ENCODE results near the gene ADI1.
"Not testable (repeated sequence)": the region's sequence is repeated elsewhere in the genome, so short reads cannot be mapped to it uniquely, and the experiment has no call there.

ADI1 gene

DNA sequence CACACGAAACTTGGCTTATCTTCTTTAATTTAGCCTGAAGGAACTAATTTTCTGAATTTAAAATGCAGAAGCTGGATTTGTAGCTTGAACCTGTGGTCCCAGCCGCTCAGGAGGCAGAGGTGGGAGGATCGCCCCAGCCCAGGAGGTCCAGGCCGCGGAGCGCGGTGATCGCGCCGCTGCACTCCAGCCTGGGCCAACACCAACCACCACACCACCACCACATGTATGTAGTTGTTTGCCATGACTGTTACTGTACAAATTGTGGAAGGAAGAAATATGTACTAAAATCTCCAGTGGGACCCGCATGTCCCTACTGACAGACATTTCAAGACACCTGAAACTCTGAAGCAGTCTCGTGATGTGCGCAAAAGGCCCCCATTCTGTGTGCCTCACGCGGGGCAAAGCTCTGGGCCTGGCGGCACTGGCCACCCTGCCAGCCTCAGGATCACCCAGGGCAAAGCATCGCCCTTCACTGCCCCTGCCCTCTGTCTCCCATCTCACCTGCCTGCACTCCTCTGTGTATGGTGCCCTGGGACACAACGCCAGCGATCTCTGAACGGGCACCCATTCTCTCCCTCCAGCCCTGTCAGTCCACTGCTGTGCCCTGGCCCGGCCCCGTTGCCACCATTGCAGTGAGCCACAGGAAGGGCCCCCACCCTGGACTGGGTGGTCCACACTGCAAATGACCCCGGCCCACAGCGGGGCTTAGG lies 10.1 kb upstream of the ADI1 start:
- DNase-seq (ENCODE audit: low read depth in 1 of 2, low spot score in 1 of 2) = no peak

DNA sequence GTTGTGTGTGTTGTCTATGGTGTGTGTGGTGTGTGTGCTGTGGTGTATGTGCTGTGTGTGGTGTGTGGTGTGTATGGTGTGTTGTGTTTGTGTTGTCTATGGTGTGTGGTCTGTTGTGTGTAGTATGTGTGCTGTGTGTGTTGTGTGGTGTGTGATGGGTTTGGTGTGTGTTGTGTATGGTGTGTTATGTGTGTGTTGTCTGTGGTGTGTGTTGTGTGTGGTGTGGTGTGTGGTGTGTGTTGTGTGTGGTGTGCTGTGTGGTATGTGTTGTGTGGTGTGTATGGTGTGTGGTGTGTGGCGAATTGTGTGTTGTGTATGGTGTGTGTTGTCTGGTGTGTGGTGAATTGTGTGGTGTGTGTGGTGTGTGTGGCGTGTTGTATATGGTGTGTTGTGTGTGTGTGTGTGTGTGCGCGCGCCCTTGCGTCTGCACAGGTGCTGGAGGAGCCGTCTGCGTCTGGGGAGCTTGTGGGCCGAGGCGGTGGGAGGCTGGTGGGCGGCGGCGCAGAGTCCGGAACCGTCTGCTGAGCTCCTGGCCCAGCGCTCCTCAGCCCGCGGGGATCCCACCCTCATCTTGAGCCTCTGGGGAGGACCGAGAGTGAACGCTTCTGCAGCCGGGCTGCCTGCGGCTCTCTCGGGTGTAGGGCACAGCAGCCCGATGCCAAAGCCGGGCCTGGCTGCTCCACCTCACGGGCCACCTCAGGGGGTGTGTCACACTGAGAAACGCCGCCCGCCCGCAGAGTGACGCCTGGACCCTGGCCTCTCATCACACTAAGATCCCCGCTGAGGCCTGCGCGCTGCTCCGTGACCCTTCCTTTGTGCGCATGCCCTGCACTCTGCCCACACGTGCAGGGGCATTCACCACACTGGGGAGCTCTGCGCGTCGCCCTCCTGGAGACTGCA lies 8.8 kb upstream of the ADI1 start:
- DNase-seq (ENCODE audit: low read depth in 1 of 2, low spot score in 1 of 2) = no peak

DNA sequence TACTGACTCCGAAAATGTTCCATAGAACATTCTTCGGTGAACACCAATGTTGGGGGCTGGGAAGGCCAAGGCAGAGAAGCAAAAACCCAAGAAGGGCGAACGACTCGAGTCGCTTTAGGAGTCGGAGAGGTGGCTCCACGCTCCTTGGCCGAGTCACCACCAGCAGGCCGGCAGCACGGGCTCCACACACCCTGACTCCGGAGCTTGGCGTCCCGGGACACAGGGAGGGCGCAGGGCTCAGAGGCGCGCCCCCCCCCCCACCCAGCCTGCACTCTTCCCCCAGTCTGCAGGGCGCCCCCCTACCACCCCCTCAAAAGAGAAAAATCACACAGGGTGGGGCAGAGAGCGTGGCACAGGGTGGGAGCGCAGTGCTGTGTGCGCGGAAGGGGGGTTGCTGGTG lies 7.5 kb upstream of the ADI1 start:
- no peak for DNase-seq (ENCODE audit: low read depth in 1 of 2, low spot score in 1 of 2)

DNA sequence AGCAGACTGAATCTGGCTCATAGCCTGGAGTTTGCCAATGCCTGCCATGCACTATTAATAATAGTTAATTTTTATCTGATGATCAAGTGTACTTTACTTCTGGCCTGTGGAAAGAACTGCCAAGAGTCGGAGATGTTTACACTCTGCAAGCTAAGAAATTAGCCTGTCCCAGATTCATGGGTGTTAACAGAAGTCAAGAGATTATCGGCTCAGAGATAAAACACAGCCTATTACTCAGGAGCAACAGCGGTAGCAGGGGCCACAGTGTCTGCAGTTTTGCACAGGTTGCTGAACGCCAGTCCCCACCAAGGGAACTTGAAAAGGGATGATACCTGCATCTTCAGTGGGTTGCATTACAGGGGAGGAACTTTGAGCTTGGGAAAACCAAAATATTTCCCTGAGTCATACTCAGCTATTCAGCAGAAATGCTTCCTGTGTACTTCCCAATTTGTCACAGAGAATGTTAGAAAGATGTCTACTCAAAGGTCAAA lies 4.3 kb upstream of the ADI1 start:
- no peak for DNase-seq (ENCODE audit: low read depth in 1 of 2, low spot score in 1 of 2)

DNA sequence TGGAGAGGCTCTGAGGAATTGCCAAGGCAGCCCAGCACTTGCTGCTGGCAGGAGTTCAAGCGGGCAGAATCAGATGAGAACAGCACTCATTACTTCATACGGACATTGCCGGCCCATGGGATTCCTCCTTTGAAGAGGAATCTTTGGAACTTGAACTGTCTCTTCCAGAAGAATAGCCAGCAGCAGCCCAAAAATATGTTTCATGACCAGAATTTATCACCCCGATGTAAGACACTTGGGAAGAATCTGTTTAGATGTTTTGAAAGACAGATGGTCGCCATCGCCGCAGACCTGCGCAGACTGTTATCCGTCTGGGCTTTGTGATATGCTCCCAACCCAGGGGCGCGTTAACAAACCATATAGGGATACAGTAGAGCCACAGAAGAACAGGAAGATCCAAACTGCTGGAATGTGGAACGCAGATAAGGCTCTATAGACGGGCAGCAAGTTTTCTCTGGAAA lies 3.7 kb upstream of the ADI1 start:
- no peak for DNase-seq (ENCODE audit: low read depth in 1 of 2, low spot score in 1 of 2)

DNA sequence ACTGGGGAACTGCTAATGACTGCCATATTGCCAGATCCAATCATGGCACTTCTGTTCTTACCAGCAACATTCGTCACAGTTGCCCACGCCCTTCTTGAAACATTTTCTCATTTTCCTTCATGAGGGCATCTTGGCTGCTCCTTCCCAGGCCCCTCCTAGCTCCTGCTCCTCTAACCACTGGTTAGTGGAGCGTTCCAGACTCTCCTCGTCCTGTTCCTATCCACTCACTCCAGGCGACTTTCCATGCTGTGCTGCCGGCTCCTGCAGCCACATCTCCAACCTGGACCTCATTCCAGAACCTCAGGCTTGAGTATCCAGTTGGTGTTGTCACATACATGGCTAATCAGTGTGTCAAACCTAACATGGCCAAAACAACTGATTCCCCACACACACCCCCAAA lies 1.3 kb upstream of the ADI1 start:
- DNase-seq (ENCODE audit: low read depth in 1 of 2, low spot score in 1 of 2) = no peak

DNA sequence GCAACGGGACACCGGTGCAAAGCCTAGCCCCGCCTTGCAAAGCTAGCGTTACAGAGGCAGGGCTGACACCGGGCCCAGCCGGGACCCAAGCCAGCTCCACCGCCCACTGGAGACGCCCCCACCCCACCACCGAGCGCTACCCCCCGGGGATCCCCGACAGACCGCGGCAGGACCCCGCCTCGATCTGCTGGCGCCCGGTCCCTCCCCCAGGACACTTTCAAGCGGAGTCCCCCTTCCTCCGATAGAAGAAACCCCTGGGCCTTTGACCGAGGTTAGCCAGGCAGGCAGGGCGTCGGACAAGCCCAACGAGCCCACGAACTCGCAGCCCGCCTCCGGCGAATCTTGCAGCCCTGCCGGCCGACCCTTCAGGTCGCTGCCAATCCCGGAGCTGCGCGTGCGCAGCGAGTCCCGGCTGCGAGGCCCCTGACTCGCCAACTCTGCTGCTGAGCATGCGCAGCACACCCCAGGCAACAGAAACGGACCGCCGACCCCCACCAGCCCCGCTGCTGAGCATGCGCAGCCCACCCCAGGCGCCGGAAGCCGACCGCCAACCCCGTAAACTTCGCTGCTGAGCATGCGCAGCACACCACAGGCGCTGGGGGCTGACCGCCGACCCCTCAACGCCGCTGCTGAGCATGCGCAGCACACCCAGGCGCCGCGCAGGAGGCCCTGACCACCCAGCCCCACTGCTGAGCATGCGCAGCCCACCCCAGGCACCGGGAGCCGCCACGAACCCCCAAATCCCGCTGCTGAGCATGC lies 656 bp downstream of the ADI1 start:
- peak; percentile 94 to 97 for DNase-seq (ENCODE audit: low read depth in 1 of 2, low spot score in 1 of 2)

DNA sequence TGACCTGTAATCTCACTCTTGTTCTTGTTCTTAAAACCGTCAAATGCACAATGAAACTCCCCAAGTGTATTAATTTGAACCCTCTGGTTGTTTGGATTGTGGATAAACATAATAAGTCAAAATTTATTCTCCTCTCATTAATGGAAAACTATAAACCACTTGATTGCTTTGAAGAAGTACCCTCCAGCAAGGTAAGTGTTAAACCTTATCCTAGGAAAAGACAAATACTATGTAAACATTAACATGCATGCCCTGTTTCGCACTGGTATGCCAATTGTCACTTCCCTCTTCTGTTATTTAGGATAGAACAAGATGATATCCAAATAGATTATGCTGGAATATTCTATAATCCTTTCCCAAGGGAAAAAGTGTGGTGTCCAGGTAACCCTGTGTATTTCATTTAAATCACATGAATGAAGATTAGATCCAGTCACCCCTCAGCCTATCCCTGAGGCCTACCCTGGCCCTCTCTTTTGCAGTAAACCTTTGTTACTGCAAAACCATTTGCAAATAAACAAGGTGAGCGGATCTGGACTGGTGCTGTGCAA lies 1.3 kb downstream of the ADI1 start:
- no peak for DNase-seq (ENCODE audit: low read depth in 1 of 2, low spot score in 1 of 2)

DNA sequence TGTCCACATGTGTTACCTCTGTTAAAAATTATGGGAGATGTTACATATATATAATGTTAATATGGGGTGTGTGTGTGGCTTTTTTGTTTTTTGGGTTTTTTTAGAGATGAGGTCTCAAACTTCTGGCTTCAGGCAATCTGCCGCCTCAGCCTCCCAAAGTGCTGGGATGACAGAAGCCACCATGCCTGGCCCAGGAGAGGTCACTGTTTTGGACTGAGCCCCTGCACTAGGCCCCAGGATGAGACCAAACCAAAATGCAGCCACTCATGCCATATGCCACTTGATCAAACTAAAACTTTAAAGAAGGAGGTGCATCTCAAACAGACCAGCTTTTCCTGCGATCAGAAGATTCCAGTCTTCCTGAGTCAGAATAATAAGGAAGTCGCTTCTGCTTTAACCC lies 2.5 kb downstream of the ADI1 start:
- DNase-seq (ENCODE audit: low read depth in 1 of 2, low spot score in 1 of 2) = no peak

DNA sequence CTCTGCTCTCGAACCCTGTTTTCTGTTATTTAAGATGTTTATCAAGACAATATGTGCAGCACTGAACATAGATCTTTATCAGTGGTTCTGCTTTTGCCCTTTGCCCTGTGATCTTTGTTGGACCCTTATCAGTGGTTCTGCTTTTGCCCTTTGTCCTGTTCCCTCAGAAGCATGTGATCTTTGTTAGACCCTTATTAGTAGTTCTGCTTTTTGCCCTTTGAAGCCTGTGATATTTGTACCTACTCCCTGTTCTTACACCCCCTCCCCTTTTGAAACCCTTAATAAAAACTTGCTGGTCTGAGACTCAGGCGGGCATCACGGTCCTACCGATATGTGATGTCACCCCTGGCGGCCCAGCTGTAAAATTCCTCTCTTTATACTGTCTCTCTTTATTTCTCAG lies 3.9 kb downstream of the ADI1 start:
- DNase-seq (ENCODE audit: low read depth in 1 of 2, low spot score in 1 of 2) = not testable (repeated sequence)

DNA sequence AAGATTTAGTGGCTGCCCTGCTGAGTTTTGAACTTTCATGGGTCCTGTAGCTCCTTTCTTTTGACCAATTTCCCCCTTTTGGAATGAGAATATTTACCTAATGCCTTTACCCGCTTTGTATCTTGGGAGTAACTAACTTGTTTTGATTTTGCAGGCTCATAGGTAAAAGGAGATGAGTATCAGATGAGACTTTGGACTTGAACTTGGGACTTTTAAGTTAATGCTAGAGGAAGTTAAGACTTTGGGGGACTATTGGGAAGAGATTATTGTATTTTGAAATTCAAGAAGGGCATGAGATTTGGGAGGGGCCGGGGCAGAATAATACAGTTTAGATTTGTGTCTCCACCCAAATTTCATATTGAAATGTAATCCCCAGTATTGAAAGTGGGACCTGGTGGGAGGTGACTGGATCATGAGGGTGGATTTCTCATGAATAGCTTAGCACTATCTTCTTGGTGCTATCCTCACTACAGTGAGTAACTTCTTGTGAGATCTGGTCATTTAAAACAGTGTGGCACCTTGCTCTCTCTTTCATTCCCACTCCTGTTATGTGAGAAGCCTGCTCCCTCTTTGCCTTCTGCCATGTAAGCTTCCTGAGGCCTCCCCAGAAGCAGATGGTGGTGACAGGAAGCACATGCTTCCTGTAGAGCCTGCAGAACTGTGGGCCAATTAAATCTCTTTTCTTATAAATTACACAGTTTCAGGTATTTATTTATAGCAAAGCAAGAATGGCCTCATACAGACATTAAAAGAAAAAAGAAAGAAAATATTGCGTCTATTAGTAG lies 6.1 kb downstream of the ADI1 start:
- no peak for DNase-seq (ENCODE audit: low read depth in 1 of 2, low spot score in 1 of 2)

DNA sequence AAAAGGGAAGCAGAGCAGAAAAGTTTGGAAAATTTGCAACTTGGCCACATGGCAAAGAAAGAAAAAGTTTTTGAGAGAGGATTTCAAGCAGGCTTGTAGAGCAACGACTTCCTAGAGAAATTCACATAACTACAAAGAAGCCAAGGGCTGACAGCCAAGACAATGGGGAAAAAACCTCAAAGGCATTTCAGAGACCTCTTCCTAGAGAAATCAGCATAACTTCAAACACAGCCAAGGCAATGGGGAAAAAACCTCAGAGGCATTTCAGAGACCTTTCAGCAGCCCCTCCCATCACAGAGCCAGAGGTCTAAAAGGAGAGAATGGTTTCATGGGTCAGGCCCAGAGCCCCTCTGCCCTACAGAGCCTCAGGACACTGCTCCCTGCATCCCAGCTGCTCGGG lies 7.2 kb downstream of the ADI1 start:
- no peak for DNase-seq (ENCODE audit: low read depth in 1 of 2, low spot score in 1 of 2)

DNA sequence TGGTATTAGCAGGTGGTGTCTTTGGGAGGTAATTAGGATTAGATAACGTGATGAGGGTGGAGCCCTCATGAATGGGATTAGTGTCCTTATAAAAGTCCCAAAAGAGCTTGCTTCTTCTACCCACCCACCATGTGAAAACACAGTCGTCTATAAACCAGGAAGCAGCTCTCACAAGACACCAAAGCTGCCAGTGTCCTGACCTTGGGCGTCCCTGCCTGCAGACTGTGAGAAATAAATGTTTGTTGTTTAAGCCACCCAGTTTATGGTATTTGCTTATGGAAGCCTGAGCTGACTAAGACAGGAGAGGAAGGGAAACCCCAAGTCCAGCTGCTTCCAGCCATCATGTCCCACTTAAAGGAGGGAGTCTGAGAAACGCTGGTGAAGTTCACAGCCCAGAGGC lies 13.6 kb downstream of the ADI1 start:
- DNase-seq (ENCODE audit: low read depth in 1 of 2, low spot score in 1 of 2) = no peak

DNA sequence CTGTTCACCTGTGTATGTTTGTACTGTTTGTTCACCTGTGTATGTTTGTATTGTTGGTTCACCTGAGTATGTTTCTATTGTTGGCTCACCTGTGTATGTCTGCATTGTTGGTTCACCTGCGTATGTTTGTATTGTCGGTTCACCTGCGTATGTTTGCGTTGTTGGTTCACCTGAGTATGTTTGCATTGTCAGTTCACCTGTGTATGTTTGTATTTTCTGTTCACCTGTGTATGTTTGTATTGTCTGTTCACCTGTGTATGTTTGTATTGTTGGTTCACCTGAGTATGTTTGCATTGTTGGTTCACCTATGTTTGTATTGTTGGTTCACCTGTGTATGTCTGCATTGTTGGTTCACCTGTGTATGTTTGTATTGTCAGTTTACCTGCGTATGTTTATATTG lies 14.6 kb downstream of the ADI1 start:
- DNase-seq (ENCODE audit: low read depth in 1 of 2, low spot score in 1 of 2) = no peak

DNA sequence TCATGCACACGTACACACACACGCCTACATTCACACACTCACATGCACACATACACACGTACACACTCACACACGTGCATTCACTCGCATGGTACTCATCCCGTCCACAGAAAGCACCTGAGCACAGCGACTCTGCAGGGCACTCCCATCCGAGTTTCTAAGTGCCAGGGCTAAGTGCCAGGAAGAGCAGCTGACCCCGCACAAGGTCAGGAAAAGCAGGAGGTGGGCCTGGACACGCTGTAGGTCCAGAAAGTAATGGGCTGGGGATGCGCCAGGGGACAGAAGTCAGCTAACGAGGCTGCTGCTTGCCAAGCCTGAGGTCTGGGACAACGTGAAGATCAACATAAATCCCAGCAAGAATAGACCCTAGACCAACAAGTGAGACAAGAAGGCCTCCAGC lies 15.8 kb downstream of the ADI1 start:
- no peak for DNase-seq (ENCODE audit: low read depth in 1 of 2, low spot score in 1 of 2)

DNA sequence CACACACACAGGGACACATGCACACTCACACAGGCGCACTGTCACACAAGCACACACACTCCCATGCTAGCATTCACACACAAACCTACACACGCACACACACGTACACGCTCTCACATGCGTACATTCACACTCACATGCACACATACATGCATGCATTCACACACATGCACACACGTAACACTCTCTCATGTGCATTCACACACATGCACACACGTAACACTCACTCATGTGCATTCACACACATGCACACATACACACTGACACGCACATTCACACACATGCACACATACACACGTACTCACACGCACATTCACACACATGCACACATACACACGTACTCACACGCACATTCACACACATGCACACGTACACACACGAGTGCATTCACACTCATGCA lies 16.3 kb downstream of the ADI1 start:
- no peak for DNase-seq (ENCODE audit: low read depth in 1 of 2, low spot score in 1 of 2)

DNA sequence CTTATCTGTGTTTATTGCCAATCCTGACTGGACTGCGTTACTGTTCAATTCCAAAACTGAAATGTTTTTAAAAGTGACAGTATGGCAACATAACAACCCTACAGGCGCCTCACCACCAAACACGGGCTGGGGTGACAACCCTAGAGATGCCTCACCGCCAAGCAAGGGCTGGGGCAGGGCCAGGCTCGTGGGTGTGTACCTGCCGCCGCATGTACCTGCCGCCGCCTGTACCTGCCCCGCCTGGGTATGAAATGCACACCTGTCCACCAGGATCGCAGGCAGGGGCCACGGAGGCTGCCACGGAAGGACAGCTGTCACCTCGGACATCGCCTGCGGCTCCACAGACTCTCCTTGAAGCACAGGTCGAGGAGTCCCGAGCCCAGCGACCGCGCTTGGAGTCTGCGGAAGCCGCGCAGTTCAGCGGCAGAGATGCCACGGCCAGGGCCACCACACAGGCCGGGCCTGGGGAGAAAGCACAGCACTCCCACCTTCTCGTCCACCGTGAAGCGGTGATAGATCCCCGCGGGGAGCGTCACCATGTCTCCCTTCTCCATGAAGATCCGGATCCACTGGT lies 18.9 kb downstream of the ADI1 start:
- DNase-seq (ENCODE audit: low read depth in 1 of 2, low spot score in 1 of 2) = no peak

DNA sequence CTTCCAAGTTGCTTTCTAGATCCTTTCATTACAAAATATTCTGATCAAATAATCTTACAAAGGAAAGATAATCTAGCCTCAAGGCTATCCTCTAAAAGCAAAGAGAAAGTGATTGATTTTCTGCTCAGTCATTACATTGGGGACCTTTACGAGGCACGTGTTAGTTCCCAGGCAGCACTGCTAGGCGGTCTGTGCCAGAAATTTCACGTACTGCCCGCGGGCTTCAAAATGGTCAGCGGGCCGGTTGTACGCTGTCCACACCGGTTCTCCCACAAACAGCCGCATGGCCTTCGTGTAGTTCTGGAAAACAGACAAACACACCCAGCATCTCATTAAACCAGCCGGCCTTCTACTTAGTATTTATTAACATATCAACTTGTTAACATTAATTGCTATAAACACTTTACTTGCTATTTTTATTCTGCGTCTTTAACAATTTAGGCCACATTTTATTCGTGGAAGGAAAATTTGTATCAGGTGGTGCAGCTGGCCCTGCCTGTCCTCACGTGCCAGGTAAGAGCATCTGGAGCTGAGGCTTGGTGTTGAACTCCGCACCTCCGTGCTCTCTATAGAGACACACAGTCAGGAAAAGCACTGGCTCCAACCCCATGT lies 20.4 kb downstream of the ADI1 start:
- no peak for DNase-seq (ENCODE audit: low read depth in 1 of 2, low spot score in 1 of 2)

DNA sequence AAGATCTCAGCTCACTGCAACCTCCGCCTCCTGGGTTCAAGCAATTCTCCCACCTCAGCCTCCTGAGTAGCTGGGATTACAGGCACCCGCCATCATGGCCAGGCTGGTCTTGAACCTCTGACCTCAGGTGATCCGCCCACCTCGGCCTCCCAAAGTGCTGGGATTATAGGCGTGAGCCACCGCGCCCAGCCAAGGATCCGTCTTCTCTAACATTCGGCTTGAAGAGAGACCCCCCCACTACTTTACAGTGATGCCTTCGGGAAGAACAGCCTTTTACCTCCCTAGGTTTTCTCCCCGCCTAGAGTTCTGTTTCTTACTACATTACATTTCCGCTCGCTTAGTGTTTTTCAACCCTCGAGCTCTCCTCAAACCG lies 22.6 kb downstream of the ADI1 start:
- not testable (repeated sequence) for DNase-seq (ENCODE audit: low read depth in 1 of 2, low spot score in 1 of 2)

All from activated CD4-positive, alpha-beta T cell treated with anti-CD3 and anti-CD28 coated beads, Interleukin-2, amount 50 U/mL, for 24 hours (primary cell).